Duodenal mucosa (tissue), 2 donors: ENCODE measurements around the gene PYGO2.

ENCODE experiments used
- H3K27ac ChIP-seq: one replicate; pipeline ENCODE4 v1.7.0; 2013; ENCODE audit warnings: low read depth, low read length
- H3K27me3 ChIP-seq, 2 donors: one replicate each; pipeline ENCODE4 v1.7.0; 2013; ENCODE audit warnings: low read length in 2 of 2, control low read depth in 1 of 2; ENCODE audit not compliant: insufficient read depth in 2 of 2, control insufficient read depth in 1 of 2
- H3K36me3 ChIP-seq, 2 donors: one replicate each; pipeline ENCODE4 v1.7.0; 2013; ENCODE audit warnings: low read length in 2 of 2, control low read depth in 1 of 2; ENCODE audit not compliant: insufficient read depth in 2 of 2, control insufficient read depth in 1 of 2
- H3K4me1 ChIP-seq, 2 donors: one replicate each; pipeline ENCODE4 v1.7.0; 2013; ENCODE audit warnings: low read length in 2 of 2, control low read depth in 1 of 2; ENCODE audit not compliant: insufficient read depth in 2 of 2, control insufficient read depth in 1 of 2
- H3K4me3 ChIP-seq, 2 donors: one replicate each; pipeline ENCODE4 v1.7.0; 2013; ENCODE audit warnings: low read length in 2 of 2, low read depth in 1 of 2
- H3K9ac ChIP-seq, 2 donors: one replicate each; pipeline ENCODE4 v1.7.0; 2013; ENCODE audit warnings: low read length in 2 of 2, low read depth in 1 of 2
- H3K9me3 ChIP-seq, 2 donors: one replicate each; pipeline ENCODE4 v1.7.0; 2013; ENCODE audit warnings: low read length in 2 of 2, control low read depth in 1 of 2; ENCODE audit not compliant: control insufficient read depth in 1 of 2

Gene PYGO2

DNA sequence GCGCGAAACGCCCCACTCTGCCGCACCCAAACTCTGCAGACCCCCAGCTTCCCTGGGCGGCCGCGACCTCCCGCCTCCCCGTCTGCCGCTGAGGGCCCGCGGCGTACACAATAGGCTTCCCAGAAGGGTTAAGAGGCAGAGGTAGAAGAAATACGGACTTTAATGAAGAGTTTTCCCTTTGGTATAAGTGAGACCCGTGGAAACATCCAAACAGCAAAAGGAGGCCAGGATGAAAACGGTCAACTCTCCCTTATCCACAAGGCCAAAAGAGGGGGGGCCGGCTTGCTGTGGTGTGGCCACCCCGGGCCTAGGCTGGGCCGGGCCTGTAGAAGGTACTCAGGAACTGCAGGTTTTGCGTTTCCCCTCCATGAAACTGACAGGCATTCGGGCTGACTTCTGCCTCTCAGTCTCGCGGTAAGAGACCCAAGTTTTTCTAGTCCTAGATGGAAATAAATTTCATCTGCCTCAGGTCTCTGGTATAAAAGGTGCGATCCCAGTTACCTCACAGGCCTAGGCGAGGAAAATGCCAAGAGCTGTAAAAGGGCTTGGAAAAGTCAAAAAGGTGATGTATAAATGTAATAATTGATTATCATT is 671 bp upstream of the PYGO2 start:
- H3K4me3 ChIP-seq: peak overlapping the region; percentile 77 to 86
- H3K9ac ChIP-seq: peak overlapping the region; percentile 76 to 85
- peak overlapping the region; percentile 99 for H3K27ac ChIP-seq
- H3K27me3 ChIP-seq: no peaks in the 10 kb centered on the region
- no peaks in the 10 kb centered on the region for H3K9me3 ChIP-seq
- H3K36me3 ChIP-seq: peaks cover 32 to 56% of the 10 kb centered on the region in 2 donors
- H3K4me1 ChIP-seq: peaks cover 8 to 27% of the 10 kb centered on the region in 2 donors

DNA sequence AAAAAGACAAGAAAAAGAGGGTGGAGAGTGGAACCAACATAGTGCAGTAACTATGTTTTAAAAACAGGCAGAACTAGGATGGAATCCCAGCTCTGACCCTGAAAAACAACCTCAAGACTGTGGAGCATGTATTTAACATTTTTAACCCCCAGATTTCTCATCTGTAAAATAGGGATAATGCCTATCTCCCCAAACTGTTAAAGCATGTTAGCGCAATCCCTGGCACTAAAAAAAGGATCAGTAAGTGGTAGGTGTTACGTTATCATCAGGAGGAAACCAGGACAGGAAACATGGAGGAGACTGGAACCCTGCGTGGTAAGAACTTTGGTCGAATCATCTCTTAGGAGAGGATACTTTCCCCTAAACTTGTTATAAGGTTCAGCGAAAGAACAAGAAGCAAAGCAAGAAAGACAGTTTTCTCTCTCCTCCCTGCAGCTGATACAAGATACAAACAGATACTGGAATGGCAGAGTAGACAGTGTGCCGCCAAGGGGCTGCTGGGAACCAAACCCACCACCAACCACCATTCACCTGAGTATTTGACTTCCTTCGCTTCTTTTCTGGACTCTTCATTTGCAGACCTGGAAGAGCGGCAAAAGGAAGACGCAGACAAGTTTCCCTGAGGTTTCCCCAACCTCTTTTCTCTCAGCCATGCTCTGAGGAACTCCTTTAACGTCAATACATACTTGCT is 991 bp downstream of the PYGO2 start:
- Histone ChIP-seq H3K4me1 (peaks cover 20 to 35% of the 10 kb centered on the region in 2 donors), H3K27me3 (no peaks in the 10 kb centered on the region), H3K9me3 (no peaks in the 10 kb centered on the region), H3K27ac (no peak overlapping the region), H3K36me3 (peaks cover 22 to 39% of the 10 kb centered on the region in 2 donors), H3K9ac (peak overlapping the region; percentile 76 to 85), H3K4me3 (peak overlapping the region; percentile 77 to 86)

- Histone ChIP-seq H3K27me3 (no peaks in the 10 kb centered on the region), H3K36me3 (peaks cover 13 to 29% of the 10 kb centered on the region in 2 donors), H3K4me3 (no peak overlapping the region), H3K9ac (no peak overlapping the region), H3K4me1 (peaks cover 30 to 46% of the 10 kb centered on the region in 2 donors), H3K27ac (no peak overlapping the region), H3K9me3 (no peaks in the 10 kb centered on the region)
Observed at GRCh38 chr1:154959426-154959780, 2.2 kb downstream of the PYGO2 start.

DNA sequence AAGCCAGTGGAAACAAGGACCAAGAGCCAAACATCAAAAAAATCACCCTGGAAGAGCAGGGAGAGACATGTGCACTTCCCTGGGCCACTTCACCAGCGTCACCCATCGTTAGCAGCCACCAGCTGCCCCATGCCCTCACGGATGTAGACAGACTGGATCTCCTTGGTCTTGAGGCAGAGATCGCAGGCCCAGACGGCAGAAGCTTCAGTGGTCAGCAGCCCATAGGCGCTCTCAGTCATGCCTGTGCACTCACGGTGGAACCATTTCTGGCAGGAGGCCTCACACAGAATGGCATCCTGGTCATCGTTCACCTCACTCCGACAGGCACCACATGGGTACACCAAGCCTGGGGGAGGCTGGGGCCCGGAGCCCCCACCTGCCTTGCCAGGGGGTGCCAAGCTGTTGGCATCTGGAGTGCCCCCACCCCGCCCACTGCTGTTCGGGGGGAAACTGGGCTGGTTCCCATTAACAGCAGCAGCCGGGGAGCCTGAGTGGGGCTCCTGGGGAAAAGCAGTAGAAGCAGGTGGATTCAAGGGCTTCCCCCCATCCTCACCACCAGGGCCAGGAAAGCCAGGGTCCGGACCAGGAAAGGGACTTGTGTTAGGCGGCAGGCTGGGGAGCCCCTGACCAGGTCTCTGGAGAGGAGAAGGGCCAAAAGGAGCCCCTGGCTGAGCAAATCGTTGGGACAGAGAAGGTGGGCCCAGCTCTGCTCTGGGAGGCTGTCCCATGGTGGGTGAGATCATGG is 2.7 kb downstream of the PYGO2 start:
- Histone ChIP-seq H3K4me3 (no peak overlapping the region), H3K36me3 (peaks cover 10 to 24% of the 10 kb centered on the region in 2 donors), H3K9me3 (no peaks in the 10 kb centered on the region), H3K4me1 (peaks cover 36 to 52% of the 10 kb centered on the region in 2 donors), H3K27me3 (no peaks in the 10 kb centered on the region), H3K27ac (no peak overlapping the region), H3K9ac (no peak overlapping the region)

DNA sequence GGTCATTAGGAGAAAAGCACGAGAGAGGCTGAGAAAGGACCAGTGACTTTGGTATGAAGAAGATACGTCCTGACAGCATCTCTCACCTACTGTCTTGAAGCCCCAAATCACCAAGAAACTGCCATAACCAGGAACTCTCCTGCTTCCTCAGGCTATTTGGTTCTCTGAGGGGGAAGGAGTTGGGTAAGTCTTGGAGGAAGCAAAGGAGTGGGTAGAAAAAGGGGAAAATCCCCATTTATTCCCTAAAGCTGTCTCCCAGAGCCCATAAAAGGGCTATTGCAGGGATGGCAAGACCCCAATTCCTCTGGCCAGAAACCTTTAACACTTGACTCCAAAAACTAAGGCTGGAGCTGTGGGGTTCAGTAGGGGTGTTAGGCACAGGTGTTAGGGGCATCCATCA is 3.5 kb downstream of the PYGO2 start:
- Histone ChIP-seq H3K9ac (no peak overlapping the region), H3K36me3 (peaks cover 6 to 16% of the 10 kb centered on the region in 2 donors), H3K27ac (no peak overlapping the region), H3K4me1 (peaks cover 44 to 56% of the 10 kb centered on the region in 2 donors), H3K9me3 (no peaks in the 10 kb centered on the region), H3K4me3 (no peak overlapping the region), H3K27me3 (no peaks in the 10 kb centered on the region)

GRCh38 chr1:154957091-154957657 is 4.4 kb downstream of the PYGO2 start:
- Histone ChIP-seq H3K27ac (no peak overlapping the region), H3K4me3 (no peak overlapping the region), H3K9ac (peak overlapping the region in 1 of 2 donors; percentile 61), H3K9me3 (no peaks in the 10 kb centered on the region), H3K36me3 (peaks cover 6 to 14% of the 10 kb centered on the region in 2 donors), H3K27me3 (no peaks in the 10 kb centered on the region), H3K4me1 (peaks cover 49 to 55% of the 10 kb centered on the region in 2 donors)

DNA sequence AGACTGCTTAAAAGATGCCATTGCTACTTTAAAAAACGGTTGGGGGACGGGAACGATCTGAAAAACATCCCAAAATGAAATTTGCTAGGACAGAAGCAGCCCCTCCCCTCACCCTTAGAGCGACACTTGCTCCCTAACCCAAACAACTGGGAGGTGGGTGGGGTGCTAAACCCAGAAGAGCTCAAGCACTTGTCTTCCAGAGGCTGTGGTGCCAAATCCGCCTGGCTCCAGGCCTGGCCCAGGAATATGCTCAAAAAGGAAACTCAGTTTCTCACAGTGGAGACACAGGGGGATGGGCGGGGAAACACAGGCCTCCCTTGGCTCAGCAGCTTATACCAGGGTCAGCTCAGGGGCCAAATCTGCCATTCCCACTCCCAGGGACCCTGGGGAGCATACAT is 5.0 kb downstream of the PYGO2 start:
- Histone ChIP-seq H3K27ac (no peak overlapping the region), H3K4me1 (peaks cover 49 to 58% of the 10 kb centered on the region in 2 donors), H3K36me3 (peaks cover 6 to 14% of the 10 kb centered on the region in 2 donors), H3K9ac (peak overlapping the region; percentile 61 to 79), H3K4me3 (peak overlapping the region; percentile 72 to 82), H3K9me3 (no peaks in the 10 kb centered on the region), H3K27me3 (no peaks in the 10 kb centered on the region)

- Histone ChIP-seq H3K27me3 (no peaks in the 10 kb centered on the region), H3K9me3 (no peaks in the 10 kb centered on the region), H3K4me3 (peak within 1 kb of the TSS; percentile 72 to 82), H3K4me1 (peaks cover 49 to 59% of the 10 kb centered on the region in 2 donors), H3K36me3 (peaks cover 10 to 17% of the 10 kb centered on the region in 2 donors), H3K27ac (peak within 1 kb of the TSS; percentile 68), H3K9ac (peak within 1 kb of the TSS; percentile 61 to 79)
Observed at GRCh38 chr1:154955718-154956543, 5.7 kb downstream of the PYGO2 start, which contains the start of gene PBXIP1. TSS of gene PBXIP1 (minus strand) at chr1:154956099. CDS start at chr1:154953721, 2,378 bp downstream.

GRCh38 chr1:154955039-154955717 is 6.4 kb downstream of the PYGO2 start:
- peak overlapping the region; percentile 72 to 82 for H3K4me3 ChIP-seq
- peak overlapping the region; percentile 68 for H3K27ac ChIP-seq
- H3K4me1 ChIP-seq: peaks cover 42 to 57% of the 10 kb centered on the region in 2 donors
- H3K9ac ChIP-seq: peak overlapping the region; percentile 61 to 79
- H3K9me3 ChIP-seq: no peaks in the 10 kb centered on the region
- H3K36me3 ChIP-seq: peaks cover 17 to 24% of the 10 kb centered on the region in 2 donors
- no peaks in the 10 kb centered on the region for H3K27me3 ChIP-seq
